Measurements from ENCODE around the gene LRSAM1.

- TF ChIP-seq GATA2 (IDR thresholded peaks at IDR 0.05; ENCODE audit: low read depth, low read length) (no peak), GATA3 (IDR thresholded peaks at IDR 0.05; ENCODE audit: low read depth, low read length) (no peak)
Measured at GRCh38 chr9:127548352-127548881, 97.1 kb downstream of the LRSAM1 start.

Data from SH-SY5Y (cell line).